ENCODE measurements around the gene ETFA. TPM values are rescaled to one million over a fixed set of nuclear protein-coding genes. Genes with fewer than 3 reads are reported as not detected.
"Not testable (repeated sequence)": the region's sequence is repeated elsewhere in the genome, so short reads cannot be mapped to it uniquely, and the experiment has no call there.

Gene ETFA
- total RNA-seq, 1 donor from 2014 or later, result 112 TPM

GRCh38 chr15:76303909-76304308 lies 7.4 kb downstream of the ETFA start:
- DNase-seq, result no peak

GRCh38 chr15:76299786-76300185 lies 11.5 kb downstream of the ETFA start:
- intact Hi-C loops (cut with micrococcal nuclease), result no loop called here
- CTCF ChIA-PET, result interaction anchor here (1.0 kb wide), 1 partner anchor 14 kb away, joined by 4 read pairs; no protein-coding TSS in a partner anchor
- no peak for ATAC-seq (ENCODE audit: low read depth)
- H3K4me1 Mint-ChIP-seq, result peaks cover 16% of the 10 kb centered on the region
- no peak overlapping the region for H3K27ac Mint-ChIP-seq
- POLR2A ChIA-PET, result no interaction called here
- no peak overlapping the region for H3K4me3 Mint-ChIP-seq
- H3K9me3 Mint-ChIP-seq, result no peaks in the 10 kb centered on the region
- H3K36me3 Mint-ChIP-seq (ENCODE audit: low read depth), result peaks cover 6% of the 10 kb centered on the region
- DNase-seq, result no peak
- no peak for TF ChIP-seq CTCF (IDR thresholded peaks at IDR 0.05)
- H3K27me3 Mint-ChIP-seq, result no peaks in the 10 kb centered on the region

More at GRCh38 chr15:76303909-76304308, 7.4 kb downstream of the ETFA start:
- no peak for ATAC-seq (ENCODE audit: low read depth)
- H3K9me3 Mint-ChIP-seq, result peaks cover 2% of the 10 kb centered on the region
- no peak overlapping the region for H3K4me3 Mint-ChIP-seq
- ChIA-PET CTCF (no interaction called here), POLR2A (no interaction called here)
- H3K27me3 Mint-ChIP-seq, result no peaks in the 10 kb centered on the region
- H3K4me1 Mint-ChIP-seq, result peaks cover 25% of the 10 kb centered on the region
- peaks cover 16% of the 10 kb centered on the region for H3K36me3 Mint-ChIP-seq (ENCODE audit: low read depth)
- no peak for TF ChIP-seq CTCF (IDR thresholded peaks at IDR 0.05)
- intact Hi-C loops (cut with micrococcal nuclease), result no loop called here
- H3K27ac Mint-ChIP-seq, result no peak overlapping the region

DNA sequence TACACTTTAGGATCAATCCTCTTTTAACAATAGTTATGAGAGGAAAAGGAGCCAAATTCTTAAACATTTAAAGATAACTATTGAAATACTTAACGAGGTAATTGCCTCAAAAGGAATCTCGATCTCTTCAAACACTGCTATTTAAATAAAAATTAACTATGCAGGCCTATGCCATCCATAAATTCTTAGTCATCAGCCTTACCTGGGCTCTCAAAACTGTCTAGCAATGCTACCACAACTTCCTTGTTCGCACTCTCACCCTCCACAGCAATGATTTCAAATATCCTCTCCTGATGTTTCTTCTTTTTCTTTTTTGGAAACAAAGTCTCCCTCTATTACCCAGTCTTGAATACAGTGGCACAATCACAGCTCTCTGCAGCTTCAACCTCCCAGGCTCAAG lies 12.3 kb downstream of the ETFA start:
- Mint-ChIP-seq H3K4me3 (no peak overlapping the region), H3K9me3 (no peaks in the 10 kb centered on the region), H3K27ac (no peak overlapping the region), H3K4me1 (peaks cover 18% of the 10 kb centered on the region), H3K36me3 (ENCODE audit: low read depth) (peaks cover 5% of the 10 kb centered on the region), H3K27me3 (no peaks in the 10 kb centered on the region)
- TF ChIP-seq CTCF (IDR thresholded peaks at IDR 0.05), result no peak
- POLR2A ChIA-PET, result no interaction called here
- intact Hi-C loops (cut with micrococcal nuclease), result no loop called here
- DNase-seq (no peak), ATAC-seq (ENCODE audit: low read depth) (no peak)
- CTCF ChIA-PET, result no interaction called here

DNA sequence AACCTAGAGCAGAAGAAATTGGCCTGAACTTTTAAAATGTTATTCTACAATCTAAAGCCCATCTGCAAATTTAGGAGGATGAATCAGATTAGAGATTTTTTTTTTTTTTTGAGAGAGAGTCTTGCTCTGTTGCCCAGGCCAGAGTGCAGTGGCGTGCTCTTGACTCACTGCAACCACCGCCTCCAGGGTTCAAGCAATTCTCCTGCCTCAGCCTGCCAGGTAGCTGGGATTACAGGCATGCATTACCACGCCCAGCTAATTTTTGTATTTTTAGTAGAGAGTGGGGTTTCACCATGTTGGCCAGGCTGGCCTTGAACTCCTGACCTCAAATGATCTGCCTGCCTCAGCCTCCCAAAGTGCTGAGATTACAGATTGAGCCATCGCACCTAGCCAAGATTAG lies 13.3 kb downstream of the ETFA start:
- H3K4me3 Mint-ChIP-seq; H3K27ac Mint-ChIP-seq; H3K27me3 Mint-ChIP-seq; H3K9me3 Mint-ChIP-seq; CTCF ChIA-PET; H3K36me3 Mint-ChIP-seq (ENCODE audit: low read depth); ATAC-seq (ENCODE audit: low read depth); intact Hi-C loops (cut with micrococcal nuclease); DNase-seq: not testable (repeated sequence)
- POLR2A ChIA-PET, result interaction anchor here (0.6 to 0.7 kb wide), 2 partner anchors 8 to 39 kb away, joined by 3 to 4 read pairs; partner anchors contain the start of gene ISL2
- peaks cover 19% of the 10 kb centered on the region for H3K4me1 Mint-ChIP-seq

DNA sequence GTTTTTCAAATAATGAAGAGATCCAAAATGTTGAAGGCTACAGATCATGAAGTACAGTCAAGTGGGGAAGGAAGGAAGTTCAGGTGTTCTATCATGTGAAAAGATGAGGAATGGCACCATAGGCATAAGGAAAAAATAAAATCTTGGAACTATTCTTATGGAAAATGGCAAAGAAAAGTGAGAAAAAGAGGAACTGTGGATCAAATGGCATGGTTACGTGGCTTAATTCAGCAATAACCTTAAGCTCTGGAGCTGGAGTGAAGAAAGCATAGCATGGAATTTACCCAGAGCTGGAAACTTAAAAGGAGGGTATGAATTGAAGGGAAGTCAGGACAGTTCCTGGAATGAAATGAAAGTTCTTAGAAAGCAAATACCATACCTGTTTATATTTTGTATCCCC lies 14.4 kb downstream of the ETFA start:
- ChIA-PET CTCF (no interaction called here), POLR2A (no interaction called here)
- ATAC-seq (ENCODE audit: low read depth) (no peak), DNase-seq (no peak)
- Mint-ChIP-seq H3K36me3 (ENCODE audit: low read depth) (peaks cover 15% of the 10 kb centered on the region), H3K27me3 (no peaks in the 10 kb centered on the region), H3K4me3 (no peak overlapping the region), H3K4me1 (peaks cover 19% of the 10 kb centered on the region), H3K27ac (no peak overlapping the region), H3K9me3 (peaks cover under 1% of the 10 kb centered on the region)
- no peak for TF ChIP-seq CTCF (IDR thresholded peaks at IDR 0.05)
- intact Hi-C loops (cut with micrococcal nuclease), result no loop called here

GRCh38 chr15:76294463-76294862 lies 16.8 kb downstream of the ETFA start:
- ATAC-seq (ENCODE audit: low read depth); DNase-seq; CTCF ChIA-PET; H3K4me3 Mint-ChIP-seq; intact Hi-C loops (cut with micrococcal nuclease); POLR2A ChIA-PET; H3K9me3 Mint-ChIP-seq; H3K27me3 Mint-ChIP-seq; H3K27ac Mint-ChIP-seq: not testable (repeated sequence)
- Mint-ChIP-seq H3K36me3 (ENCODE audit: low read depth) (peaks cover 29% of the 10 kb centered on the region), H3K4me1 (peaks cover 19% of the 10 kb centered on the region)
